ENCODE results near the gene ZBTB16. TPM values are rescaled to one million over a fixed set of nuclear protein-coding genes. Genes with fewer than 3 reads are reported as not detected.
A peak's percentile ranks its signal among the peaks of the same experiment; 100 is the strongest.

The ZBTB16 gene
- total and polyA plus RNA-seq, 2 of the 4 experiments (the other 2 are of a cell fraction), result not detected

DNA sequence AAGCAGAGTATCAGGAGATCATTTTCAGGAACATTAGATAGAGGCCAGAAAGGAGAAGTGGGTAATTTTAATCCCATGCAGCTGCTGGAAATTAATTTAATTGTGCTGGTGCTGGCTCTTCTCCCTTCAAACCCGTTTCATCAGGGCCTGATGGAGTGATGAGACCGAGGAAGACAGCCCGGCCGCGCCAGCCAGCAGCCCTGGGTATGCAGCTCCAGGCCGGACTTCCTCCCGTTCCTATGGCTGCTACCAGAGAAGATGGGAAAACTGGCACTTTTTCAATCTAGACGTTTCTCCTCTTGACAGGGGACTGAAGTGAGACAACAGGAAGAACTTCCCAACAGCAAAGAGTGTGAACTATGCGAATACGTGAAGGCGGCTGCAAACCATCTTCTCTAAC, 24.6 kb upstream of the ZBTB16 start:
- WGBS, 2 experiments (ENCODE audit: extremely low coverage in 2 of 2, insufficient read length in 1 of 2), result no CpG with 5 or more reads among the region's 11 CpGs
- no peak for DNase-seq
- dilution Hi-C loops (cut with HindIII; ENCODE audit: low sequenced_read_pairs, unreplicated experiment) (no loop called here), in situ Hi-C loops (cut with MboI; ENCODE audit: low sequenced_read_pairs) (loop anchor here (5.0 kb wide), 1 partner anchor 227 kb away; no protein-coding TSS in a partner anchor), intact Hi-C loops (cut with micrococcal nuclease) (loop anchor here (5.0 kb wide), 3 partner anchors 127 to 142 kb away; no protein-coding TSS in a partner anchor)
- Histone ChIP-seq H2AK5ac (ENCODE audit: low read depth, low read length) (no peak overlapping the region), H2BK20ac (ENCODE audit: low read depth, low read length) (no peak overlapping the region), H4K91ac (ENCODE audit: insufficient read depth, low read depth, low read length) (no peak overlapping the region), H3K4me2 (ENCODE audit: low read depth, low read length) (no peak overlapping the region), H3K4ac (ENCODE audit: low read depth, low read length) (no peak overlapping the region), H3K36me3 (ENCODE audit: control insufficient read depth, insufficient read depth, low read length) (no peaks in the 10 kb centered on the region), H3K9me3 (ENCODE audit: control insufficient read depth, insufficient read depth, low read length) (no peaks in the 10 kb centered on the region), H3K79me1 (ENCODE audit: low read depth in 1 of 2, low read length in 2 of 2) (no peaks in the 10 kb centered on the region), H4K5ac (ENCODE audit: low read depth, low read length) (no peak overlapping the region), H4K20me1 (ENCODE audit: insufficient read depth, low read length) (no peaks in the 10 kb centered on the region), H3K56ac (ENCODE audit: extremely low read depth, insufficient read depth, low read length) (no peak overlapping the region), H2BK120ac (ENCODE audit: low read depth, low read length) (no peak overlapping the region), H3K9ac (ENCODE audit: low read depth, low read length) (no peak overlapping the region), H3K4me1 (ENCODE audit: control insufficient read depth, insufficient read depth, low read length) (no peaks in the 10 kb centered on the region), H3K27ac (ENCODE audit: insufficient read depth, low read length) (no peak overlapping the region), H3K27me3 (ENCODE audit: control insufficient read depth, insufficient read depth, low read length) (peaks cover 12% of the 10 kb centered on the region; the same call in 1 of the 2 replicates), H2BK5ac (ENCODE audit: low read depth, low read length, poor library complexity, severe bottlenecking) (no peak overlapping the region), H2AFZ (replicated peaks; ENCODE audit: low read length, poor library complexity) (no peak overlapping the region), H2BK15ac (ENCODE audit: low read depth, low read length) (no peak overlapping the region), H3K18ac (ENCODE audit: low read depth, low read length) (no peak overlapping the region), H2AK9ac (replicated peaks; ENCODE audit: low read depth, low read length, poor library complexity) (peak overlapping the region; percentile 44), H4K8ac (ENCODE audit: low read depth in 2 of 2, low read length in 2 of 2) (no peak overlapping the region), H3K23ac (ENCODE audit: low read depth, low read length) (no peak overlapping the region), H3K14ac (replicated peaks; ENCODE audit: low read depth, low read length) (no peak overlapping the region), H3K4me3 (ENCODE audit: insufficient read depth, low read depth, low read length) (no peak overlapping the region), H3K9me1 (ENCODE audit: insufficient read depth, low read length) (no peaks in the 10 kb centered on the region)
- POLR2A ChIA-PET (ENCODE audit: unreplicated experiment), result no interaction called here
- ATAC-seq (ENCODE audit: low read depth), result no peak
- TF ChIP-seq FOS (IDR thresholded peaks at IDR 0.05; ENCODE audit: low read depth, low read length) (no peak), RAD21 (IDR thresholded peaks at IDR 0.05; ENCODE audit: low read length) (no peak), CHD1 (IDR thresholded peaks at IDR 0.05; ENCODE audit: low read depth, low read length) (no peak), NFE2L2 (IDR thresholded peaks at IDR 0.05; ENCODE audit: low read depth, low read length) (no peak), RCOR1 (IDR thresholded peaks at IDR 0.05; ENCODE audit: insufficient replicate concordance, low read length) (no peak), CEBPB (IDR thresholded peaks at IDR 0.05; ENCODE audit: low read depth, low read length) (no peak), BHLHE40 (IDR thresholded peaks at IDR 0.05; ENCODE audit: low read depth, low read length) (no peak), MAZ (IDR thresholded peaks at IDR 0.05; ENCODE audit: borderline replicate concordance, low read depth, low read length) (no peak), SMC3 (IDR thresholded peaks at IDR 0.05; ENCODE audit: low read depth, low read length) (no peak), RFX5 (IDR thresholded peaks at IDR 0.05; ENCODE audit: low read depth, low read length) (no peak), POLR2A (IDR thresholded peaks at IDR 0.05; ENCODE audit: low read depth, low read length) (no peak), MAFK (IDR thresholded peaks at IDR 0.05; ENCODE audit: low read depth, low read length) (no peak), MXI1 (IDR thresholded peaks at IDR 0.05; ENCODE audit: borderline replicate concordance, low read depth, low read length) (no peak)
- TF ChIP-seq, protein P1, sequence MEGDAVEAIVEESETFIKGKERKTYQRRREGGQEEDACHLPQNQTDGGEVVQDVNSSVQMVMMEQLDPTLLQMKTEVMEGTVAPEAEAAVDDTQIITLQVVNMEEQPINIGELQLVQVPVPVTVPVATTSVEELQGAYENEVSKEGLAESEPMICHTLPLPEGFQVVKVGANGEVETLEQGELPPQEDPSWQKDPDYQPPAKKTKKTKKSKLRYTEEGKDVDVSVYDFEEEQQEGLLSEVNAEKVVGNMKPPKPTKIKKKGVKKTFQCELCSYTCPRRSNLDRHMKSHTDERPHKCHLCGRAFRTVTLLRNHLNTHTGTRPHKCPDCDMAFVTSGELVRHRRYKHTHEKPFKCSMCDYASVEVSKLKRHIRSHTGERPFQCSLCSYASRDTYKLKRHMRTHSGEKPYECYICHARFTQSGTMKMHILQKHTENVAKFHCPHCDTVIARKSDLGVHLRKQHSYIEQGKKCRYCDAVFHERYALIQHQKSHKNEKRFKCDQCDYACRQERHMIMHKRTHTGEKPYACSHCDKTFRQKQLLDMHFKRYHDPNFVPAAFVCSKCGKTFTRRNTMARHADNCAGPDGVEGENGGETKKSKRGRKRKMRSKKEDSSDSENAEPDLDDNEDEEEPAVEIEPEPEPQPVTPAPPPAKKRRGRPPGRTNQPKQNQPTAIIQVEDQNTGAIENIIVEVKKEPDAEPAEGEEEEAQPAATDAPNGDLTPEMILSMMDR (conservative IDR thresholded peaks at IDR 0.05; ENCODE audit: low read depth, low read length), result no peak
- TF ChIP-seq, protein P2, sequence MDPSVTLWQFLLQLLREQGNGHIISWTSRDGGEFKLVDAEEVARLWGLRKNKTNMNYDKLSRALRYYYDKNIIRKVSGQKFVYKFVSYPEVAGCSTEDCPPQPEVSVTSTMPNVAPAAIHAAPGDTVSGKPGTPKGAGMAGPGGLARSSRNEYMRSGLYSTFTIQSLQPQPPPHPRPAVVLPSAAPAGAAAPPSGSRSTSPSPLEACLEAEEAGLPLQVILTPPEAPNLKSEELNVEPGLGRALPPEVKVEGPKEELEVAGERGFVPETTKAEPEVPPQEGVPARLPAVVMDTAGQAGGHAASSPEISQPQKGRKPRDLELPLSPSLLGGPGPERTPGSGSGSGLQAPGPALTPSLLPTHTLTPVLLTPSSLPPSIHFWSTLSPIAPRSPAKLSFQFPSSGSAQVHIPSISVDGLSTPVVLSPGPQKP (IDR thresholded peaks at IDR 0.05; ENCODE audit: borderline replicate concordance, low read depth, low read length), result no peak
- TF ChIP-seq, protein P3, sequence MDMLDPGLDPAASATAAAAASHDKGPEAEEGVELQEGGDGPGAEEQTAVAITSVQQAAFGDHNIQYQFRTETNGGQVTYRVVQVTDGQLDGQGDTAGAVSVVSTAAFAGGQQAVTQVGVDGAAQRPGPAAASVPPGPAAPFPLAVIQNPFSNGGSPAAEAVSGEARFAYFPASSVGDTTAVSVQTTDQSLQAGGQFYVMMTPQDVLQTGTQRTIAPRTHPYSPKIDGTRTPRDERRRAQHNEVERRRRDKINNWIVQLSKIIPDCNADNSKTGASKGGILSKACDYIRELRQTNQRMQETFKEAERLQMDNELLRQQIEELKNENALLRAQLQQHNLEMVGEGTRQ (IDR thresholded peaks at IDR 0.05; ENCODE audit: low read depth, low read length), result no peak
- CTCF ChIA-PET, result interaction anchor here (5.3 kb wide), 1 partner anchor 226 kb away, joined by 29 read pairs; no protein-coding TSS in a partner anchor
- BruUV-seq (replicated peaks), result no TSS peak

All from IMR-90 (cell line).